ENCODE results near the gene FBLN7.

The FBLN7 gene

DNA sequence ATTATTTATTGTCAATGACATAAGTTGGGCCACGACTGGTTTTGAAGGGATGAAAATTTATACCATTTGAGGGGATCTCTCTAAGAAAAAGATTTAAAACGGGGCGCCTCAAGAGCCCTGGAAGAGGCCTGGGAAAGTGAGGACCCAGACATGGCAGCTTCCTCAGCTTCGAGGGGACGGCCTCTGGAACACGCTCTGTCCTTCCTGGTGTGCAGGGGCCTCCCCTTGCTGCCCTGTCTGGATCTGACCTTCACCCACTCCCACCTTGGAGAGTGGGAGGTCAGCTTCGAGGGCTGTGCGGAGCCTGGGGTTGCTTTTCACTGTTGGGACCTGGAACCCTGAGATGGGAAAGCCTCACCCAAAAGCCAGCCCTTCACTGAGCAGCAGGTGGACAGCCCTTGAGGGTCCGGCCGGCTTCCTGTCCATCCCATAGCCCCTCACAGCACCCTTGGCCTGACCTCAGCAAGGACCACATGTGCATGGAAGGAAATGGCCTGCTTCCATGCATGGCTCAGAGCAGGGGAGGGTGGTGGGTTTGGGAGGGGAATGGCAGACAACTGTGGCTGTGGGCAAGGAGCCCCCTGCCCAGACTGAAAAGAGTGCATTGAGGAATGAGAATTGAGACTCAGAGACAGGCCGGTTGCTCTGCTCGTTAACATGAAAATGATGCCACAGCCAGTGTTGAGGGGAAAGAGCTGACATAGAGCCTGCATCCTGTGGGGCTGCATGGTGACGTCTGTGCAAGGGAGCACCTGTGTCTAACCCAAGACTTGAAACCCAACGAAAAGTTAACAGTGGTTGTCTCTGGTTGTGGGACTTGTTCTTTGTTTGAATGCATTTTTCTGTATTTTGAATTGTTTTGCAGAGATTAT, 16.3 kb downstream of the FBLN7 start:
- in situ Hi-C loops (cut with HindIII; ENCODE audit: low pct_unique_long_range_greater_than_20kb, low sequenced_read_pairs) = no loop called here
- DNase-seq (ENCODE audit: low read depth in 1 of 2, low spot score in 1 of 2) = no peak
- no peak for TF ChIP-seq JUND (IDR thresholded peaks at IDR 0.05; ENCODE audit: low read depth)

DNA sequence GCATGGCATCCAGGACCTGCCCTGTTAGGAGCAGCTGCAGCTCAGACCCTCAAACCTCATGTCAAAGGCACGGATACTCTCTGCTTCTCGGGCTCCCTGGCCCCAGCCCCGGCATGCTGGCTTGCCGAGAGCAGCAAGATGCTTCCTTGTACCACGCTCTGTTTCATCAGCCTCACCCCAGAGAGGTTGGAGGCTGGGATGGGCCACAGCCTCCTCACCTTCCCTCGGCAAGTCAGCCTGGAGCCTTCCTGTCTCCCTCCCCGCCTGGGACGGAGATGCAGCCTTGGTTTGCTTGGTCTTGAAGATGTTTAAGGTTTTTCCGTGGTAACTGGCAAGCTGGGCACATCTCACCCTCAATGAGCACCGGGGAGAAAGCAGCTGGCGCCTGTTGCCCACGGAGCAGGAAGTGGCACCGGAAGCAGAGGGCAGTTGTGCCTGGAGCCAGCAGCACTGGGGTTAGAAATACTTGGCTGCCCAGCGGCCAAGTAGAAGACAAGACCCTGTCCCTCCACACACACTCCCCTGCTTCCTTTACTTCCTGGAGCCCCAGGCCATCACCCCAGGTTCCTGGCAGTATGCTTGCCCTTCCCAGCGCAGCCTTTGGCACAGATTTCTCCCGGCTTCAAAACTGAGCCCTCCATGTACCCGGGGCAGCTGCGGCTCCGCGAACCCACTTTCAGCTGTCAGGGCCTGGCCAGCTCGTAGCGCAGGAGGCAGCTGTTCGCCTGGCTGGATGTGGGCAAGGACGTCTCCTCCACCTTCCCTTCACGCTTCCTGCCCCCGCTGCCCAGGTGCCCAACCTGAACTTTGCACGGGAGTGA, 17.4 kb downstream of the FBLN7 start:
- TF ChIP-seq JUND (IDR thresholded peaks at IDR 0.05; ENCODE audit: low read depth) = no peak
- in situ Hi-C loops (cut with HindIII; ENCODE audit: low pct_unique_long_range_greater_than_20kb, low sequenced_read_pairs) = no loop called here

DNA sequence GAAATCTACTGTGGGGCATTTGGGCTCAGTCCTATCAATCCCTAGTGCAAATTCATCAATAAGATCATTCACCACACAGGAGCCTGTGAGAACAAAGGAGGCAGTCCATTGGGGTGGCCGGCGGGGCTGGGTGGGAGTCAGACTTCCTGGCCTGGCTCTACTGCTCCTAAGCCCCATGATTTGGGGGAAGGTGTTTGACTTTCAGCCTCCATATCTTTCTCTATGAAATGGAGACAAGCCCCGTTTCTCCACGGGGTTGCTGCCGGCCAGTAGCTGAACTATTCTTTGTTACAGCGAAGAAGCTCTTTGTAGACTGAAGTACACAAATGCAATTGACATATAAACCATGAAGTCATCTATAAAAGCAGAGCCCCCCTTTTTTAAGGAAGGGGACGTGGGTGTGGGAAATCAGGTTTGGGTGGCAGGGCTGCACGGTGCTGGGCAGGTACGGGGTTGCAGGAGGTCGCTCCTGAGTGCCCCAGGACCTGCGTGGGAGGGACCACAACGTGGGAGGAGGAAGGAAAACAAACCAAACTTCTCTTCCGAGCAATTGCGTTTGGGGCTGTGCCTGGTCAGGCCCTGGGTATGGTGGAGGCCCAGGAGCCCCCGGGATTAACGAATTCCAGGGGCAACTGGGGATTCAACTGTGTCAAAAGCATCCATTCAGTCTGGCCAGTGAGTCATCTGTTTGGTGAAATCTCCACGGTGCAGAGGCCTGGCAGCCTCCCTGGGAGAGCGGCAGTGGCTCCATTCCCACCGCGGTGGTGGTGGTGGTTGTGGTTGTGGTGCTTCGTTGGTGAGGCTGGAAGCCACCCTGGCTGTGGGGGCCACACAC, 18.2 kb downstream of the FBLN7 start:
- in situ Hi-C loops (cut with HindIII; ENCODE audit: low pct_unique_long_range_greater_than_20kb, low sequenced_read_pairs) = no loop called here
- no peak for TF ChIP-seq JUND (IDR thresholded peaks at IDR 0.05; ENCODE audit: low read depth)
- DNase-seq (ENCODE audit: low read depth in 1 of 2, low spot score in 1 of 2) = no peak

More for the DNA sequence above, 17.4 kb downstream of the FBLN7 start:
- no peak for DNase-seq (ENCODE audit: low read depth in 1 of 2, low spot score in 1 of 2)

DNA sequence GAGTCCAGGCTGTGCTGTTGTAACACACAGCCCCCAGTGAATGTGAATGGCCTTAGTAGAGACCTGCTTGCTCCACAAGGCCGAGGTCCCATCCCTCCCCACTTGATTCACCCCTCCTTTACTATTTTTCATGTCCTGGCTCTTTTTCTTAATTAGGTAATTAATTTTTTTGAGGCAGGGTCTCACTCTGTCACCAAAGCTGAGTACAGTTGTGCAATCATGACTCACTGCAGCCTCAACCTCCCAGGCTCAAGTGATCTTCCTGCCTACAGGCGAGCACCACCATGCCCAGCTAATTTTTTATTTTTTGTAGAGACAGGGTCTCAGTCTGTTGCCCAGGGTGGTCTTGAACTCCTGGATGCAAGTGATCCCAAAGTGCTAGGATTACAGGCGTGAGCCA, 19.3 kb downstream of the FBLN7 start:
- in situ Hi-C loops (cut with HindIII; ENCODE audit: low pct_unique_long_range_greater_than_20kb, low sequenced_read_pairs) = no loop called here
- no peak for TF ChIP-seq JUND (IDR thresholded peaks at IDR 0.05; ENCODE audit: low read depth)
- DNase-seq (ENCODE audit: low read depth in 1 of 2, low spot score in 1 of 2) = no peak

DNA sequence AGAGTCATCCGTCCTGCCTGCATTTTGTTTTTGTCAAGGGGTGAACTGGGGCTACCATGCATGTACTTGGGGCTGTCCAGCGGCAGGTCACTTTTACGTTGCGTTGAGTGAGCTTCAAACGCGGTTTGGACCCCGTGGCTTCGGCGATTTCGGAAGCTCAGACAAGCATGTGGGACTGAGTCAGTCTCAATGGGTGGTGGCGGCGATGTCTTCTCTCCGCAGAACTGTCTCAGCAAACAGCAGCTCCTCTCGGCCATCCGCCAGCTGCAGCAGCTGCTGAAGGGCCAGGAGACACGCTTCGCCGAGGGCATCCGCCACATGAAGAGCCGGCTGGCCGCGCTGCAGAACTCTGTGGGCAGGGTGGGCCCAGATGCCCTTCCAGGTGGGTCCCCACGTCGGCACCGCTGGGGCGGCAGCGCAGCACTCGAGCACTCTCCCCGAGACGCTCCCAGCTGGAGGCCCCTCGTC, 21.3 kb downstream of the FBLN7 start:
- TF ChIP-seq JUND (IDR thresholded peaks at IDR 0.05; ENCODE audit: low read depth) = no peak
- in situ Hi-C loops (cut with HindIII; ENCODE audit: low pct_unique_long_range_greater_than_20kb, low sequenced_read_pairs) = no loop called here
- no peak for DNase-seq (ENCODE audit: low read depth in 1 of 2, low spot score in 1 of 2)

DNA sequence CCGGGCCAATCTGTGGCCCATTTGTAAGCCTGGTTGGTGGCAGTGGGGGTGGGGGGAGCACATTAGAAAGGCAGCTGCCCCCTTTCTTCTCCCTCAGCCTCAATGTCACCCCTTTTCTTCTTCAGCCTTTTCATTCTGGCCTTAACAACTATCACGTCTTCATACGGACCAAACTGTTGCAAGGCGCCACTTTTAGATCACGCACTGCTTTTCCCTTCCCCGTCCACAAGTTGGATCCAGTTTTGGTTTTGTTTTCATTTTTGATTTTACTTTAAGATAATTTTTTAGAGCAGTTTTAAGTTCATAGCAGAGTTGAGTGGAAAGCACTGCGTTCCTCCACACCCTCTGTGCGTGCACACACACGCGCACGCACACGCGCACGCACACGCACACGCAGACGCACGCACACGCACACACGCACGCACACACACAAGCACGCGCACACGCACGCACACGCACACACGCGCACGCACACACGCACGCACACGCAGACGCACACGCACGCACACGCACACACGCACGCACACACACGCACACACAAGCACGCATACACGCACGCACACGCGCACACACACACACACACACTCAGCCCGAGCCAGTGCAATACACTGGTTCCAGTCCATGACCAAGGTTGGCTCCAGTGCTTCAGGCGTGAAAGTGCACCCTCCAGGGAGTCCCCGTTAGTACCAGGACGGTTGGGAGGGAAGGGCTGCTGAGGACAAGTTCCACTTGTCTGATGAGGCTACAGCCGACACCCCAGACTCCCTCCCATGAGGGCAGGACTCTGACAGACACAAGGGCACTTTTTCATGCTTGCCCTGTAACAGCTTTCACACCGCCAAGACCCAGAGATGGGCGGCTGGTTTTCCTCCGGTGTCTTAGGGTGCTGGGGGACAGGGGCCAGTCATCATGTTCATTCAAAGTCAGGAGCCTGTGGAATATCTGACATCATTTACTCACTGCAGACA, 22.4 kb downstream of the FBLN7 start:
- no peak for DNase-seq (ENCODE audit: low read depth in 1 of 2, low spot score in 1 of 2)
- in situ Hi-C loops (cut with HindIII; ENCODE audit: low pct_unique_long_range_greater_than_20kb, low sequenced_read_pairs) = no loop called here
- no peak for TF ChIP-seq JUND (IDR thresholded peaks at IDR 0.05; ENCODE audit: low read depth)

DNA sequence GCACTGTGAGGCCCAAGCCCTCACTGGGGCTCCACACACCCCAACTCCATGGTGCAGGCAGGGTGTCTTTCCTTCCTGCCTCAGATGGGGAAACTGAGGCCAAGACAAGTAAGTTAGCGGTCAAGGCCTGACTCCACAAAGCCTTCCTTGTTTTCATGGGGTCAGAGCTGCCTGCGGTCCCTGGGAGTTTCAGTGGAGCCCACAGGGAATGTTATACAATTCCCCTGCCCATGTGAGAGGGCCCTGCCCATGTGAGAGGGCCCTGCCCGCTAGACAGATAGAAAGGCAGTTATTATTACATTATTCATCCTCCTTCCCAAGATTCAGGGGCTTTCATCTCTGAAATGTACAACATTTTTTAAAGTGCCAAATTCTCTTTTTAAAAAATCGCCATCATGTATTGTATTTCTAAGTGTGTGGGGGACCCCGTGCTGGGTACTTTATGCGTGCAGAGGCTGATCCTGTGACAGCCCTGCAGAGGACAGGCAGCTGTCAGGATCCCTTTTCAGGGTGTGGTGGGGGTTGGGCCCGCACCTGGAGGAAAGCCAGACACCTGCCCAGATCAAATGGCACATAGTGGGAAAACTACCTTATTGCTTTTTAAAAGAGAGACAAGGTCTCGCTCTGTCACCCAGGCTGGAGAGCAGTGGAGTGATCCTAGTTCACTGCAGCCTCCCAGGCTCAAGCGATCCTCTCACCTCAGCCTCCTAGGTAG, 23.4 kb downstream of the FBLN7 start:
- no peak for DNase-seq (ENCODE audit: low read depth in 1 of 2, low spot score in 1 of 2)

DNA sequence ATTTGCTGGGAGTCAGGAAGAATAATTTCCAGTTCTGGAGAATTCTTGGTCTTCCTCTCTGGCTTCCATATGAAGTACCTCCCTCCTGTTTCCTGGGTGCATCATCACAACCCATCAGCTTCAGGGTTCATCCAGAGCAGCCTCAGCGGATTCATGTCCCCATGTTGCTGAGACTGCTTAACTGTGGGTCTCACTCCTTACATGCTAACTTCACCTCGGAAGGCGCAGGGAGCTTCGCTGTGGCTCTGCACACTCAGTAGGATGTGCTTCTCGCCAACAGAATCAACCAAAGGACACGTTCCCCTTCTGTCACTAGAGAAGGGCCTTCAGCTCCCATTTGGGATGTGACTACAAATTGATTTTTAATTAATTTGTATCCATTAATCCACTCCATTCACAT, 24.2 kb downstream of the FBLN7 start:
- DNase-seq (ENCODE audit: low read depth in 1 of 2, low spot score in 1 of 2) = no peak
- in situ Hi-C loops (cut with HindIII; ENCODE audit: low pct_unique_long_range_greater_than_20kb, low sequenced_read_pairs) = no loop called here
- no peak for TF ChIP-seq JUND (IDR thresholded peaks at IDR 0.05; ENCODE audit: low read depth)

More for the DNA sequence above, 23.4 kb downstream of the FBLN7 start:
- TF ChIP-seq JUND (IDR thresholded peaks at IDR 0.05; ENCODE audit: low read depth) = no peak
- in situ Hi-C loops (cut with HindIII; ENCODE audit: low pct_unique_long_range_greater_than_20kb, low sequenced_read_pairs) = no loop called here

DNA sequence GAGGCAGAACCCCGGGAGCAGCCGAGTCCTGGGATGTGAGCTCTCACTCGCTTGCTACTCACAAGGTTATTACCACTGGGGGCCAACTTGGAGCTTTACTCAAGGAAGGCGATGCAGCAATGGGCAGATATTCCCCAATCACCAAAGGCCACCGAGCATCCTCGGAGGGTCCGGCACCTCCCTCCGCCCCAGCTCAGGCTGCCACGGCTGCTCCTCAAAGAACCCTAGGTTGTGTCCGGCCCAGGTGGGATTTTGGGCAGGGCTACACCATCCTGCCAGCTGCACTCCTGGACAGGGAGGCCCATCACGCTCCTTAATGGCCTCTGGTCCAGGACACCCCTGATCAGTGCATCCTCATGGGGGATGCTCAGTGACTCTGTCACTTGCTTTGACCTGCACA, 24.8 kb downstream of the FBLN7 start:
- no peak for TF ChIP-seq JUND (IDR thresholded peaks at IDR 0.05; ENCODE audit: low read depth)
- no peak for DNase-seq (ENCODE audit: low read depth in 1 of 2, low spot score in 1 of 2)
- in situ Hi-C loops (cut with HindIII; ENCODE audit: low pct_unique_long_range_greater_than_20kb, low sequenced_read_pairs) = no loop called here

DNA sequence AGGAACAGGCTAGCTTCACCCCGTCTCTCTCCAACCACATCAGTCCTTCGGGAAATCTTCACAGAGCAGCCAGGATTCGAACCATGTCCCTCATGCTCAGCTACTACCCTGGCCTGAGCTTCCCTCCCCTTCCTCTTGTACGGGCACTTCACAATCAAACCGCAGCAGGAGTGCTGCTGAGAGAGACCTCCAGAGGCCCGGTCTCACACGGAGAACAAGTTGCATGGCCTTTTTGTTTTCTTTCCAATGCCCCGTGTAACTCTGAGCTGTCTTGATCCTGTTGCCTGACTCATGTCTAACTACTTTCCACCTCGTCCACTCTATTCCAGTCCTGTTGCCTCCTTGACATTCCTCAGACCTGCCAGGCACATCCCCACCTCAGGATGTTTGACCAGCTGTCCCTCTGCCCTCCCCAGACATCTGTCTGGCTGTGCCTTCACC, 25.4 kb downstream of the FBLN7 start:
- no peak for DNase-seq (ENCODE audit: low read depth in 1 of 2, low spot score in 1 of 2)
- in situ Hi-C loops (cut with HindIII; ENCODE audit: low pct_unique_long_range_greater_than_20kb, low sequenced_read_pairs) = no loop called here
- no peak for TF ChIP-seq JUND (IDR thresholded peaks at IDR 0.05; ENCODE audit: low read depth)

DNA sequence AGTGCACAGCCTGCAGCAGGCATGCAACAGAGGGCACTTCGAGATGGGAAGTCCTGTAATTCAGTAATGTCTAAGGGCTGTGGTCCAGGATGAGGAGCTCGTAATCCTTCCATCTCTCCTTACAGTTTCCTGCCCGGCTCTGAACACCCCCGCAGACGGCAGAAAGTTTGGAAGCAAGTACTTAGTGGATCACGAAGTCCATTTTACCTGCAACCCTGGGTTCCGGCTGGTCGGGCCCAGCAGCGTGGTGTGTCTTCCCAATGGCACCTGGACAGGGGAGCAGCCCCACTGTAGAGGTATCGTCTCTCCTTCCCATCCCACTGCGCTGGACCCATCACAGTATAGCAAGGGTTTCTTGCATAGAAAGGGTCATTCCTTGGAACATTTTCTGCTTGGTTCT, 26.7 kb downstream of the FBLN7 start:
- no peak for DNase-seq (ENCODE audit: low read depth in 1 of 2, low spot score in 1 of 2)
- no peak for TF ChIP-seq JUND (IDR thresholded peaks at IDR 0.05; ENCODE audit: low read depth)
- in situ Hi-C loops (cut with HindIII; ENCODE audit: low pct_unique_long_range_greater_than_20kb, low sequenced_read_pairs) = no loop called here
